Measurements from ENCODE around the gene INPP5J.

DNA sequence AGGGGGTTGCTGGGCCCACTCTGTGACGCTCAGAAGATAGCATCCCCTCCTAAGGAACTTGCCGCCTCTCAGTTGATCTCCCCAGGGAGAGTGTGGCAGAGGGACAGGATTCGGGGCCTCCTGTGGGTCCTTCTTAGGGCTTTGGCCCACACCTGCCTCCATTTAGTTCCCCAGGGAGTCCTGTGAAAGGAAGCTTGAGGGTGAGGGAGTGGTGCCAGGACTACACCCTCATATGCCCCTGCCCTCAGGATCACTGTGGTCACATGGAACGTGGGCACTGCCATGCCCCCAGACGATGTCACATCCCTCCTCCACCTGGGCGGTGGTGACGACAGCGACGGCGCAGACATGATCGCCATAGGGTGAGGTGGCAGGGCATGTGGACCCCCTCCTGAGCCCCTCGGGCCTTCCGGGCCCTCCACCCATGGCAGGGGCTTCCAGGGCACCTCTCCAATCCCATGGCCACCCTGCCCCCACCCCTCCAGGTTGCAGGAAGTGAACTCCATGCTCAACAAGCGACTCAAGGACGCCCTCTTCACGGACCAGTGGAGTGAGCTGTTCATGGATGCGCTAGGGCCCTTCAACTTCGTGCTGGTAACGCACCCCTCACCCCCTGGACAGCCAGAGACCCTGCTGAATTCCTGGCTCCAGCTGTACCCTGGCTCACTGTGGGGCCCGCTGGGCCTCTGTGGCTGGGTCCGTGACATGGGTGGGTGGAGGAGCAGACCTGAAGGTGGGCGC, 3.5 kb downstream of the INPP5J start:
- no peak for TF ChIP-seq POLR2A (IDR thresholded peaks at IDR 0.05)
- TF ChIP-seq, protein P1, sequence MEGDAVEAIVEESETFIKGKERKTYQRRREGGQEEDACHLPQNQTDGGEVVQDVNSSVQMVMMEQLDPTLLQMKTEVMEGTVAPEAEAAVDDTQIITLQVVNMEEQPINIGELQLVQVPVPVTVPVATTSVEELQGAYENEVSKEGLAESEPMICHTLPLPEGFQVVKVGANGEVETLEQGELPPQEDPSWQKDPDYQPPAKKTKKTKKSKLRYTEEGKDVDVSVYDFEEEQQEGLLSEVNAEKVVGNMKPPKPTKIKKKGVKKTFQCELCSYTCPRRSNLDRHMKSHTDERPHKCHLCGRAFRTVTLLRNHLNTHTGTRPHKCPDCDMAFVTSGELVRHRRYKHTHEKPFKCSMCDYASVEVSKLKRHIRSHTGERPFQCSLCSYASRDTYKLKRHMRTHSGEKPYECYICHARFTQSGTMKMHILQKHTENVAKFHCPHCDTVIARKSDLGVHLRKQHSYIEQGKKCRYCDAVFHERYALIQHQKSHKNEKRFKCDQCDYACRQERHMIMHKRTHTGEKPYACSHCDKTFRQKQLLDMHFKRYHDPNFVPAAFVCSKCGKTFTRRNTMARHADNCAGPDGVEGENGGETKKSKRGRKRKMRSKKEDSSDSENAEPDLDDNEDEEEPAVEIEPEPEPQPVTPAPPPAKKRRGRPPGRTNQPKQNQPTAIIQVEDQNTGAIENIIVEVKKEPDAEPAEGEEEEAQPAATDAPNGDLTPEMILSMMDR (IDR thresholded peaks at IDR 0.05): no peak
